Hematopoietic multipotent progenitor cell (in vitro differentiated cells): ENCODE results near the gene MED16. TPM values are rescaled to one million over a fixed set of nuclear protein-coding genes. Genes with fewer than 3 reads are reported as not detected.

Experiments used
- DNase-seq, 3 donors: peaks; one replicate each; pipeline ENCODE4 v3.0.0-alpha.2; 2011 to 2015; ENCODE audit warnings: low read depth in 2 of 3, low spot score in 2 of 3
- total RNA-seq: library from RNA; depleted of rRNA; stranded (reverse); fragments of >200 nt; gene quantifications from one replicate; pipeline ENCODE4 v1.2.3, GENCODE V29; 2012

MED16 gene
- total RNA-seq, 1 donor = 78.4 TPM

- no peak for DNase-seq
Measured at GRCh38 chr19:928471-929202, 35.6 kb upstream of the MED16 start.

- no peak for DNase-seq
Measured at GRCh38 chr19:927780-928401, 34.9 kb upstream of the MED16 start.

GRCh38 chr19:927351-927779, 34.4 kb upstream of the MED16 start:
- DNase-seq = no peak

- DNase-seq = peak in 1 of 3 donors; percentile 45
Measured at GRCh38 chr19:926589-927350, 33.8 kb upstream of the MED16 start.

- DNase-seq = no peak
Measured at GRCh38 chr19:926323-926588, 33.3 kb upstream of the MED16 start.

- peak in 2 of 3 donors; percentile 83 to 86 for DNase-seq
Measured at GRCh38 chr19:925526-926322, 32.7 kb upstream of the MED16 start, which contains the start of gene ARID3A. TSS of gene ARID3A (plus strand) at chr19:926035. CDS start at chr19:929529, 3,494 bp downstream.

GRCh38 chr19:925087-925525, 32.1 kb upstream of the MED16 start:
- no peak for DNase-seq

GRCh38 chr19:924553-925086, 31.6 kb upstream of the MED16 start:
- no peak for DNase-seq

- DNase-seq = peak in 1 of 3 donors; percentile 56
Measured at GRCh38 chr19:920051-920864, 27.3 kb upstream of the MED16 start.

GRCh38 chr19:919199-920050, 26.4 kb upstream of the MED16 start:
- DNase-seq = no peak

GRCh38 chr19:918481-919198, 25.7 kb upstream of the MED16 start:
- no peak for DNase-seq

GRCh38 chr19:918152-918437, 25.1 kb upstream of the MED16 start:
- DNase-seq = no peak

- peak in 2 of 3 donors; percentile 73 to 77 for DNase-seq
Measured at GRCh38 chr19:917323-918151, 24.6 kb upstream of the MED16 start, which contains the start of gene KISS1R. TSS of gene KISS1R (plus strand) at chr19:917333. CDS start at chr19:917503, 170 bp downstream.

- DNase-seq = peak in 1 of 3 donors; percentile 57
Measured at GRCh38 chr19:916645-917322, 23.8 kb upstream of the MED16 start.

- DNase-seq = peak; percentile 63 to 75 (median 74)
Measured at GRCh38 chr19:913080-913748, 20.2 kb upstream of the MED16 start, which contains the start of gene R3HDM4. TSS of gene R3HDM4 (minus strand) at chr19:913219. CDS start at chr19:913157, 62 bp downstream.
